ENCODE results near the gene C2. TPM values are rescaled to one million over a fixed set of nuclear protein-coding genes. Genes with fewer than 3 reads are reported as not detected.

C2 gene
- total and polyA plus RNA-seq, 12 donors: 4.6 to 107 (median 36.2) TPM

- DNase-seq: no peak
- 80 to 85% (median 83%) methylated on average over 9 of the region's 9 CpGs for WGBS, 4 donors
- H3K4me3 ChIP-seq: no peak overlapping the region
- no peaks in the 10 kb centered on the region for H3K36me3 ChIP-seq (replicated peaks in 1 of 2)
- intact Hi-C loops (cut with DNase I): no loop called here
- H3K27ac ChIP-seq: no peak overlapping the region
- no peaks in the 10 kb centered on the region for H3K9me3 ChIP-seq (replicated peaks in 1 of 3)
- TF ChIP-seq CTCF (IDR thresholded peaks at IDR 0.05) (no peak), POLR2A (IDR thresholded peaks at IDR 0.05) (no peak)
- no peaks in the 10 kb centered on the region for H3K27me3 ChIP-seq
- no peaks in the 10 kb centered on the region for H3K4me1 ChIP-seq (replicated peaks in 1 of 2)
Observed at GRCh38 chr6:31935823-31936222, 8.3 kb downstream of the C2 start.

- no peak overlapping the region for H3K4me3 ChIP-seq
- no peak for DNase-seq
- intact Hi-C loops (cut with DNase I): no loop called here
- no peaks in the 10 kb centered on the region for H3K36me3 ChIP-seq (replicated peaks in 1 of 2)
- no peak overlapping the region for H3K27ac ChIP-seq
- no peaks in the 10 kb centered on the region for H3K27me3 ChIP-seq
- TF ChIP-seq POLR2A (IDR thresholded peaks at IDR 0.05): no peak
- WGBS, 4 donors: 20 to 38% (median 22%) methylated on average over 6 of the region's 6 CpGs
- no peaks in the 10 kb centered on the region for H3K9me3 ChIP-seq (replicated peaks in 1 of 3)
- peaks cover 3 to 5% of the 10 kb centered on the region in 2 donors for H3K4me1 ChIP-seq (replicated peaks in 1 of 2)
Observed at GRCh38 chr6:31940256-31940664, 12.7 kb downstream of the C2 start.

DNA sequence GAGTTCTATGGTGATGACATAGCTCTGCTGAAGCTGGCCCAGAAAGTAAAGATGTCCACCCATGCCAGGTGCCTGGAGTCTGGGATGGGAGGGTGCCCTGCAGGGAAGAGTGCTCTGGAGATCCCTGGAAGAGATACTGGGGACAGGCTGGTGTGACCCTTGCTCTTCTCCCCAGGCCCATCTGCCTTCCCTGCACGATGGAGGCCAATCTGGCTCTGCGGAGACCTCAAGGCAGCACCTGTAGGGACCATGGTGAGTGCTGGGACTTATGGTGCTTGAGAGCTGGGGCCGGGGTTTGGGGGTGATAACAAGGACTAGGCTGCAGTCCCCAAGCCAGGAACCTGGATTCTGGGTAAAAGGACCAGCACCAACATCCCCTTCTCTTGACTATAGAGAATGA lies 16.2 kb downstream of the C2 start:
- intact Hi-C loops (cut with DNase I): no loop called here
- 78 to 88% (median 82%) methylated on average over 1 to 3 of the region's 3 CpGs for WGBS, 4 donors
- peaks cover 12 to 15% of the 10 kb centered on the region in 2 donors for H3K4me1 ChIP-seq (replicated peaks in 1 of 2)
- TF ChIP-seq POLR2A (IDR thresholded peaks at IDR 0.05) (no peak), CTCF (IDR thresholded peaks at IDR 0.05) (no peak)
- no peaks in the 10 kb centered on the region for H3K27me3 ChIP-seq
- no peaks in the 10 kb centered on the region for H3K36me3 ChIP-seq (replicated peaks in 1 of 2)
- H3K27ac ChIP-seq: no peak overlapping the region
- no peak for DNase-seq
- H3K9me3 ChIP-seq (replicated peaks in 1 of 3): no peaks in the 10 kb centered on the region
- H3K4me3 ChIP-seq: no peak overlapping the region

- Histone ChIP-seq H3K4me1 (replicated peaks in 1 of 2) (peaks cover 12 to 15% of the 10 kb centered on the region in 2 donors), H3K27me3 (no peaks in the 10 kb centered on the region), H3K4me3 (no peak overlapping the region), H3K36me3 (replicated peaks in 1 of 2) (no peaks in the 10 kb centered on the region), H3K27ac (peak overlapping the region in 4 of 5 donors; percentile 58 to 94 (median 88)), H3K9me3 (replicated peaks in 1 of 3) (no peaks in the 10 kb centered on the region)
- 38 to 59% (median 57%) methylated on average over 9 of the region's 9 CpGs for WGBS, 4 donors
- intact Hi-C loops (cut with DNase I): no loop called here
- DNase-seq: no peak
- TF ChIP-seq CTCF (IDR thresholded peaks at IDR 0.05) (no peak), POLR2A (IDR thresholded peaks at IDR 0.05) (no peak)
Observed at GRCh38 chr6:31945154-31945506, 17.6 kb downstream of the C2 start.

Data from adrenal gland (tissue), 12 donors.